Raji (cell line): ENCODE measurements around the gene CENPC.

ENCODE experiments used
- POLR2A ChIP-seq: IDR thresholded peaks from 2 replicates; pipeline ENCODE4 v1.6.1; 2011; ENCODE audit warnings: low read depth, low read length, control low read depth; ENCODE audit not compliant: insufficient read depth

CENPC gene

GRCh38 chr4:67452100-67452845, 93.0 kb downstream of the CENPC start:
- no peak for TF ChIP-seq POLR2A

- TF ChIP-seq POLR2A = no peak
Measured at GRCh38 chr4:67451464-67451863, 93.8 kb downstream of the CENPC start.

- no peak for TF ChIP-seq POLR2A
Measured at GRCh38 chr4:67448621-67449020, 96.7 kb downstream of the CENPC start.

GRCh38 chr4:67447873-67448272, 97.4 kb downstream of the CENPC start:
- TF ChIP-seq POLR2A = no peak

- TF ChIP-seq POLR2A = no peak
Measured at GRCh38 chr4:67446811-67447210, 98.5 kb downstream of the CENPC start.

GRCh38 chr4:67438975-67439374, 106.3 kb downstream of the CENPC start:
- TF ChIP-seq POLR2A = no peak

- TF ChIP-seq POLR2A = no peak
Measured at GRCh38 chr4:67437974-67438713, 107.2 kb downstream of the CENPC start.

GRCh38 chr4:67436742-67437141, 108.6 kb downstream of the CENPC start:
- TF ChIP-seq POLR2A = no peak

- TF ChIP-seq POLR2A = no peak
Measured at GRCh38 chr4:67430989-67431388, 114.3 kb downstream of the CENPC start.

GRCh38 chr4:67428819-67429218, 116.5 kb downstream of the CENPC start:
- TF ChIP-seq POLR2A = no peak
